Stimulated activated CD4-positive, alpha-beta T cell treated with anti-CD3 and anti-CD28 coated beads, TNF-alpha, amount 100 ng/mL, for 24 hours (primary cell): ENCODE data around the gene TNFRSF18.

Experiments used
- DNase-seq, 3 experiments: peaks; one replicate each; pipeline ENCODE4 v3.0.0-alpha.2; 2020; ENCODE audit warnings: low read depth in 3 of 3

TNFRSF18 gene

GRCh38 chr1:1240822-1241587 is 34.6 kb upstream of the TNFRSF18 start:
- no peak for DNase-seq

- no peak for DNase-seq
These were observed 33.9 kb upstream of the TNFRSF18 start for GRCh38 chr1:1240348-1240732.

GRCh38 chr1:1239614-1240347 is 33.4 kb upstream of the TNFRSF18 start:
- DNase-seq: no peak

DNA sequence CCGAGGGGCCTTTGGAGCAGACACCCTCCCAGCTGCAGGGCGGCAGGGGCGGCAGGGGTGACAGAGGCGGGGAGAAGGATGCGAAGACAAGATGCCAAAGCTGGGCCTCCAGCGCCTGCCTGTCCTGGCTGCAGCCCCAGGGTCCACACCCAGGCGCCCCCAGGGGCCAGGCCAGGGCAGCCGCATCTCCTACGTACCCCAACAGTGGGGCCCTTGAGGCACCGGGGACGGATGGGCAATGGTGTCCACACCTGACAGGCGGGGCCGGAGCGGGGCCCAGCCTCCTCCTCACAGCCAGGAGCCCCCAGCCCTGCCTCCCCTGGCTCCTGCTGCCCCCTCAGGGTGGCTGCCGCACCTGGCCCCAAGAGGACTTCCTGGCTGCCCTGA is 32.8 kb upstream of the TNFRSF18 start:
- no peak for DNase-seq

DNA sequence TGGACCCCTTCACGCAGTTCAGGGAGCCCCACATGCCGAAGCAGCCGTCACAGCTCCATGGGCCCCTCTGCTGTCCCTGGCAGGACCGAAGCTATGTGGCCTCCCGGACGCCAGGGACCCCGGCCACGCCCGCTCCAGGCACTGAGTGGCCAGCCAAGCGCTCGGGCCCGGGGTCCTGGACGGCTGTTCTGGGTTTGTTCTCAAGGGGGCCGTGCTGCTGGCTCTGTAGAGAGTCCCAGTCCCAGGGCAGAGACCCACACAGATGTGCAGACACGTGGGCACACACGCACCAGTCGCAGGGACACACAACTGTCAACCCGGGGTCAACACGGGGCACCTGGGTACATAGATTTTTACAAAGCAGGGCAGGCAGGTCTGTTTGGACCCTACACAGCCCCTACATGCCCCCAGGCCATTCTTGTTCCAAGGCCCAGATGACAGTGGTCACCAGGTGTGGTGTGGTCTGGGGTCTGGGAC is 32.3 kb upstream of the TNFRSF18 start:
- no peak for DNase-seq

- no peak for DNase-seq
These were observed 31.7 kb upstream of the TNFRSF18 start for GRCh38 chr1:1237874-1238701.

GRCh38 chr1:1236945-1237873 is 30.8 kb upstream of the TNFRSF18 start:
- no peak for DNase-seq

DNA sequence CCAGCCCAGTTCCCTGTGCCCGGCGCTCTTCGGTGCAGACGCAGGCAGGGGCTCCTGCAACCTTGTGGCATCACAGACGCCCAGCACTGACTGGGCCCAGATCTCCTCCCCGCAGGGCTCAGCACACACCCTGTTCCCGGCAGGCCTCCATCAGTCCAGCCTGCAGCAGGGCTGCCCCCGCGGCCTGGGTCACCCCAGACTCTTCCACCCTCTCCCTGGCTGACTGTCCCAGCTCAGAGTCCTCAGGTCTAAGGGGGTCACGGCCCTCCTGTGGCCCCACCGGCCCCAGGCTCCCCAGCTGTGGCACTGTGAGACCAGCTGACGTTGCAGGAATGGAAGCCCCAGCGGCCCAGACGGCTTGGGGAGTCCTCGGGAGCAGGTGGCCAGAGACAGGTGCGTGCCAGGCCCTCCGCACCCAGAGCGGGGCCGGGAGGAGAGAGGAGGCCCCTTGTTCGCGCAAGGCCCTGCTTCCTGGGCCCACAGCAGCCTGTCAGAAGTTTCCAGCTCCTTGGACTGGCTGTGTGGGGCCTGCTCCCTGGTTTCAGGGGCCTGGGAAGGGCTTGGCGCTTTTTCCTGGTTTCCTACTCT is 29.9 kb upstream of the TNFRSF18 start:
- no peak for DNase-seq

DNA sequence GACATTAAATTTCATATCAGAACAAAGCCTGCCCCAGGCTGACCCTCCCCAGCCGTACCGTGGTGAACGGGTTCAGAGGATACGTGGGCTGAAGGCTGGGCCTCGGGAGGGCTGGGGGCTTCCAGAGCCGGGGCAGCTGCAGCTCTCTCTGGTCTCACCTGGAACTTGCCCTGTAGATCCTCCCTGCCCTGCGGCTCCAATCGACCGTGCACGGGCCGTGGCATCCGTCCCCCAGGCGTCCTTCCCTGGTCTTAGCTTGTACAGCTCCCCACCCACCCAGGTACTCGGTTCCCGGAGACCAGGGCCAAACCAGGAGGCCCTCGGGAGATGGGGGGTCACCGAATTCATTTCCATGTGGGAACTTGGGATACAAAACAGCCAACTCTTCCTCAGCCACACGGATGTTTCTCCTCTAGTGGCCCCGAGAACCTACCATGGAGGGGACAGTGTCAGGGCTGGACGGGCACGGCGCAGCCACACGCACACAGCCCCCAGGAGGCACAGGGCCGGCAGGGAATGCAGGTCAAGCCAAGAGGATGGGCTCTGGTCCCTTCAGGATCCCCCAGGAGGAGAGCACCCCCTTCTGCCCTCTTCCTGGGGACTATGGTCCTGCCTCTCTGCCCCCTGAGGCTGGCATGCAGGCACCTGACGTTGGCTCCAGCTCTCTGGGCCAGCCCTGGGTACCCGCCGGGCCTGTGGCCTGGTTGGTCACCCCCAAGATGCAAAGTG is 28.8 kb upstream of the TNFRSF18 start:
- no peak for DNase-seq

- DNase-seq: no peak
These were observed 27.9 kb upstream of the TNFRSF18 start for GRCh38 chr1:1234180-1234808.

DNA sequence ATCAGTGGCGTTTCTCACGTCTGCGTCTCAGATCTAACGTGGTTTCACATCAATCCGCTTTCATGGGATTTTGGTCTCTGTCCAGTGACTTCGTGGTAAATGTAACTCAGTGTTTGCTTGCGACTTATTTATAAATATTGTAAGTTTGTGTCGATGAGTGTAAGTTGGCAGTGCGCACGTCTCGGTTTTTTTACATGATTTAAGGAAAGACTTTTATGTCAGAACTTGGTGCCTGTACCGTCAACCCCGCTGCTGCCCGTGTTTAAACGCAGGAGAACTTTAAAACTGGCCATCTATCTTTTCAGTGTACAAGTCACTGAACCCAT is 27.1 kb upstream of the TNFRSF18 start:
- DNase-seq: no peak

DNA sequence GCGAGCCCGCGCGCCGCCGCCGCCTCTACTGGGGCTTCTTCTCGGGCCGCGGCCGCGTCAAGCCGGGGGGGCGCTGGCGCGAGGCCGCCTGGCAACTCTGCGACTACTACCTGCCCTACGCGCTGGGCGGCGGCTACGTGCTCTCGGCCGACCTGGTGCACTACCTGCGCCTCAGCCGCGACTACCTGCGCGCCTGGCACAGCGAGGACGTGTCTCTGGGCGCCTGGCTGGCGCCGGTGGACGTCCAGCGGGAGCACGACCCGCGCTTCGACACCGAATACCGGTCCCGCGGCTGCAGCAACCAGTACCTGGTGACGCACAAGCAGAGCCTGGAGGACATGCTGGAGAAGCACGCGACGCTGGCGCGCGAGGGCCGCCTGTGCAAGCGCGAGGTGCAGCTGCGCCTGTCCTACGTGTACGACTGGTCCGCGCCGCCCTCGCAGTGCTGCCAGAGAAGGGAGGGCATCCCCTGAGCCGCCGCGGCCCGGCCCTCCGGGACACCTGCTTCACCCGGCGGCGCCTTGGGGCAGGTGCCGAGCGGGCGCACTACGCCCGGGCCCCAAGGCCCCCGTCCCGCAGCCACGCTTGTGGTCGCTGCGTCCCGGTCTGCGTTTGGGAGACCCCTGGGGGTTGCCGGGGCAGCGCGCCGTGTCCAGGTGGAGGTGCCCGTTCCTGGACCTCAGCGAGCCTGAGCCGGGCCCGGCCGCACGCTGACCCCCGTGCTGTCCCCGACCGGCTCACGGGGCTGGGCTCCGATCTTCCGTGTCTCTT is 26.6 kb upstream of the TNFRSF18 start:
- no peak for DNase-seq

DNA sequence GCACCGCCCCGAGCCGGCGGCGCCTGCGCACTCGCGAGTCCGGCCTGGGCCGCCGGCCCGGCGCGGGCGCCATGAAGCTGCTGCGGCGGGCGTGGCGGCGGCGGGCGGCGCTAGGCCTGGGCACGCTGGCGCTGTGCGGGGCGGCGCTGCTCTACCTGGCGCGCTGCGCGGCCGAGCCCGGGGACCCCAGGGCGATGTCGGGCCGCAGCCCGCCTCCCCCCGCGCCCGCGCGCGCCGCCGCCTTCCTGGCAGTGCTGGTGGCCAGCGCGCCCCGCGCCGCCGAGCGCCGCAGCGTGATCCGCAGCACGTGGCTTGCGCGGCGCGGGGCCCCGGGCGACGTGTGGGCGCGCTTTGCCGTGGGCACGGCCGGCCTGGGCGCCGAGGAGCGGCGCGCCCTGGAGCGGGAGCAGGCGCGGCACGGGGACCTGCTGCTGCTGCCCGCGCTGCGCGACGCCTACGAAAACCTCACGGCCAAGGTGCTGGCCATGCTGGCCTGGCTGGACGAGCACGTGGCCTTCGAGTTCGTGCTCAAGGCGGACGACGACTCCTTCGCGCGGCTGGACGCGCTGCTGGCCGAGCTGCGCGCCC is 25.9 kb upstream of the TNFRSF18 start, which contains the start of gene B3GALT6:
Gene B3GALT6 (plus strand): TSS at position 30 of the 588 bp plus-strand sequence. CDS start 42 bp downstream, at position 72.
- DNase-seq: no peak

GRCh38 chr1:1231400-1232207 is 25.2 kb upstream of the TNFRSF18 start, which contains the start of gene SDF4:
TSS of gene SDF4 (minus strand) at chr1:1232001. CDS start at chr1:1228772, 3,229 bp downstream.
- DNase-seq: peak; percentile 91 to 95 (median 92)

GRCh38 chr1:1230656-1231399 is 24.4 kb upstream of the TNFRSF18 start:
- no peak for DNase-seq

- DNase-seq: no peak
These were observed 23.4 kb upstream of the TNFRSF18 start for GRCh38 chr1:1229770-1230169.
